ENCODE results near the gene CDO1.

The CDO1 gene

GRCh38 chr5:115778417-115778816 lies 38.0 kb downstream of the CDO1 start:
- no peak for DNase-seq

GRCh38 chr5:115776989-115777388 lies 39.5 kb downstream of the CDO1 start:
- DNase-seq, result no peak

GRCh38 chr5:115775999-115776398 lies 40.5 kb downstream of the CDO1 start:
- no peak for DNase-seq

- DNase-seq, result no peak
These were observed 41.8 kb downstream of the CDO1 start for GRCh38 chr5:115774684-115775083.

- DNase-seq, result no peak
These were observed 43.6 kb downstream of the CDO1 start for GRCh38 chr5:115772731-115773475.

- no peak for DNase-seq
These were observed 46.0 kb downstream of the CDO1 start for GRCh38 chr5:115770466-115770865.

GRCh38 chr5:115767424-115767823 lies 49.0 kb downstream of the CDO1 start:
- no peak for DNase-seq

- no peak for DNase-seq
These were observed 49.9 kb downstream of the CDO1 start for GRCh38 chr5:115766608-115767007.

GRCh38 chr5:115758356-115758755 lies 58.1 kb downstream of the CDO1 start:
- no peak for DNase-seq

GRCh38 chr5:115755675-115756074 lies 60.8 kb downstream of the CDO1 start:
- no peak for DNase-seq
